ENCODE results near the gene ERN1. TPM values are rescaled to one million over a fixed set of nuclear protein-coding genes. Genes with fewer than 3 reads are reported as not detected.

Gene ERN1
- total RNA-seq, 2 experiments from 2014 or later, result 13.0 to 17.9 TPM

- ATAC-seq, result peak; percentile 25
- H3K4me1 Mint-ChIP-seq (ENCODE audit: low read depth), result peaks cover 46% of the 10 kb centered on the region
Observed at GRCh38 chr17:64120159-64120810, 9.7 kb downstream of the ERN1 start.

GRCh38 chr17:64117981-64118979 is 11.7 kb downstream of the ERN1 start:
- Mint-ChIP-seq H3K4me1 (ENCODE audit: low read depth) (peaks cover 48% of the 10 kb centered on the region), H3K9me3 (ENCODE audit: insufficient read depth) (no peaks in the 10 kb centered on the region), H3K36me3 (ENCODE audit: low read depth) (peaks cover 23% of the 10 kb centered on the region), H3K27ac (no peak overlapping the region), H3K4me3 (no peak overlapping the region), H3K27me3 (ENCODE audit: low read depth) (no peaks in the 10 kb centered on the region)
- DNase-seq (no peak), ATAC-seq (no peak)
- POLR2A ChIA-PET, result interaction anchor here (0.6 to 1.0 kb wide), 3 partner anchors 27 to 98 kb away, joined by 3 to 4 read pairs (median 4); partner anchors contain the start of gene ICAM2
- CTCF ChIA-PET, result interaction anchor here (0.8 to 1.9 kb wide), 4 partner anchors 9 to 89 kb away, joined by 3 to 17 read pairs (median 6); partner anchors contain the start of gene ERN1

More at GRCh38 chr17:64120159-64120810, 9.7 kb downstream of the ERN1 start:
- Mint-ChIP-seq H3K27me3 (ENCODE audit: low read depth) (no peaks in the 10 kb centered on the region), H3K36me3 (ENCODE audit: low read depth) (peaks cover 37% of the 10 kb centered on the region), H3K27ac (peak overlapping the region; percentile 76), H3K4me3 (peak overlapping the region; percentile 40), H3K9me3 (ENCODE audit: insufficient read depth) (no peaks in the 10 kb centered on the region)
- ChIA-PET POLR2A (interaction anchor here (1.2 to 2.6 kb wide), 2 partner anchors 10 to 67 kb away, joined by 3 to 17 read pairs; partner anchors contain the start of gene ERN1), CTCF (interaction anchor here (1.0 to 3.5 kb wide), 11 partner anchors 8 to 216 kb away, joined by 3 to 28 read pairs (median 5); partner anchors contain the start of gene ERN1)
- DNase-seq, result no peak

- ChIA-PET POLR2A (interaction anchor here (0.7 to 2.5 kb wide), 2 partner anchors 9 to 14 kb away, joined by 3 to 11 read pairs; partner anchors contain the start of gene ERN1), CTCF (interaction anchor here (1.0 to 2.3 kb wide), 5 partner anchors 12 to 90 kb away, joined by 3 to 9 read pairs (median 4); no protein-coding TSS in a partner anchor)
- no peak for DNase-seq
- no peak for ATAC-seq
- Mint-ChIP-seq H3K27ac (no peak overlapping the region), H3K4me3 (no peak overlapping the region), H3K27me3 (ENCODE audit: low read depth) (no peaks in the 10 kb centered on the region), H3K4me1 (ENCODE audit: low read depth) (peaks cover 31% of the 10 kb centered on the region), H3K36me3 (ENCODE audit: low read depth) (peaks cover 13% of the 10 kb centered on the region), H3K9me3 (ENCODE audit: insufficient read depth) (no peaks in the 10 kb centered on the region)
Observed at GRCh38 chr17:64115822-64116534, 14.0 kb downstream of the ERN1 start.

GRCh38 chr17:64115043-64115698 is 14.8 kb downstream of the ERN1 start:
- H3K27ac Mint-ChIP-seq, result no peak overlapping the region
- POLR2A ChIA-PET, result interaction anchor here (2.5 kb wide), 1 partner anchor 15 kb away, joined by 11 read pairs; the partner anchor contains the start of gene ERN1
- H3K9me3 Mint-ChIP-seq (ENCODE audit: insufficient read depth), result no peaks in the 10 kb centered on the region
- no peak overlapping the region for H3K4me3 Mint-ChIP-seq
- peaks cover 23% of the 10 kb centered on the region for H3K4me1 Mint-ChIP-seq (ENCODE audit: low read depth)
- H3K27me3 Mint-ChIP-seq (ENCODE audit: low read depth), result no peaks in the 10 kb centered on the region
- H3K36me3 Mint-ChIP-seq (ENCODE audit: low read depth), result peaks cover 11% of the 10 kb centered on the region
- no peak for DNase-seq
- CTCF ChIA-PET, result interaction anchor here (0.6 to 2.3 kb wide), 5 partner anchors 20 to 225 kb away, joined by 3 to 9 read pairs (median 3); no protein-coding TSS in a partner anchor
- ATAC-seq, result no peak

GRCh38 chr17:64113006-64113405 is 16.9 kb downstream of the ERN1 start:
- Mint-ChIP-seq H3K4me3 (no peak overlapping the region), H3K4me1 (ENCODE audit: low read depth) (peaks cover 22% of the 10 kb centered on the region), H3K27me3 (ENCODE audit: low read depth) (no peaks in the 10 kb centered on the region), H3K36me3 (ENCODE audit: low read depth) (peaks cover 11% of the 10 kb centered on the region), H3K27ac (no peak overlapping the region), H3K9me3 (ENCODE audit: insufficient read depth) (no peaks in the 10 kb centered on the region)
- ATAC-seq (no peak), DNase-seq (no peak)
- ChIA-PET POLR2A (no interaction called here), CTCF (interaction anchor here (1.1 to 2.8 kb wide), 6 partner anchors 8 to 88 kb away, joined by 3 to 8 read pairs (median 5); no protein-coding TSS in a partner anchor)

GRCh38 chr17:64111831-64112230 is 18.1 kb downstream of the ERN1 start:
- DNase-seq, result no peak
- no peak overlapping the region for H3K27ac Mint-ChIP-seq
- no peak overlapping the region for H3K4me3 Mint-ChIP-seq
- no peaks in the 10 kb centered on the region for H3K27me3 Mint-ChIP-seq (ENCODE audit: low read depth)
- ATAC-seq, result no peak
- POLR2A ChIA-PET, result no interaction called here
- H3K36me3 Mint-ChIP-seq (ENCODE audit: low read depth), result peaks cover 6% of the 10 kb centered on the region
- H3K4me1 Mint-ChIP-seq (ENCODE audit: low read depth), result peaks cover 31% of the 10 kb centered on the region
- H3K9me3 Mint-ChIP-seq (ENCODE audit: insufficient read depth), result no peaks in the 10 kb centered on the region
- CTCF ChIA-PET, result interaction anchor here (0.6 to 2.8 kb wide), 3 partner anchors 9 to 22 kb away, joined by 3 to 7 read pairs (median 5); no protein-coding TSS in a partner anchor

- CTCF ChIA-PET, result no interaction called here
- peaks cover 34% of the 10 kb centered on the region for H3K4me1 Mint-ChIP-seq (ENCODE audit: low read depth)
Observed at GRCh38 chr17:64110379-64111152, 19.4 kb downstream of the ERN1 start.

GRCh38 chr17:64109400-64109799 is 20.5 kb downstream of the ERN1 start:
- Mint-ChIP-seq H3K27me3 (ENCODE audit: low read depth) (no peaks in the 10 kb centered on the region), H3K9me3 (ENCODE audit: insufficient read depth) (no peaks in the 10 kb centered on the region), H3K4me3 (no peak overlapping the region), H3K27ac (no peak overlapping the region), H3K4me1 (ENCODE audit: low read depth) (peaks cover 28% of the 10 kb centered on the region), H3K36me3 (ENCODE audit: low read depth) (no peaks in the 10 kb centered on the region)
- no peak for DNase-seq
- no peak for ATAC-seq
- POLR2A ChIA-PET, result no interaction called here
- CTCF ChIA-PET, result interaction anchor here (1.5 to 2.3 kb wide), 3 partner anchors 46 to 84 kb away, joined by 4 to 8 read pairs (median 4); no protein-coding TSS in a partner anchor

More at GRCh38 chr17:64110379-64111152, 19.4 kb downstream of the ERN1 start:
- no peaks in the 10 kb centered on the region for H3K27me3 Mint-ChIP-seq (ENCODE audit: low read depth)
- no peak overlapping the region for H3K27ac Mint-ChIP-seq
- POLR2A ChIA-PET, result interaction anchor here (0.7 kb wide), 1 partner anchor 18 kb away, joined by 4 read pairs; no protein-coding TSS in a partner anchor
- ATAC-seq (no peak), DNase-seq (no peak)
- H3K4me3 Mint-ChIP-seq, result no peak overlapping the region
- no peaks in the 10 kb centered on the region for H3K36me3 Mint-ChIP-seq (ENCODE audit: low read depth)
- no peaks in the 10 kb centered on the region for H3K9me3 Mint-ChIP-seq (ENCODE audit: insufficient read depth)

- H3K4me1 Mint-ChIP-seq (ENCODE audit: low read depth), result peaks cover 44% of the 10 kb centered on the region
- ChIA-PET CTCF (interaction anchor here (0.7 to 2.3 kb wide), 7 partner anchors 13 to 82 kb away, joined by 3 to 11 read pairs (median 4); no protein-coding TSS in a partner anchor), POLR2A (no interaction called here)
- ATAC-seq (no peak), DNase-seq (no peak)
- H3K27ac Mint-ChIP-seq, result peak overlapping the region; percentile 41
- H3K27me3 Mint-ChIP-seq (ENCODE audit: low read depth), result no peaks in the 10 kb centered on the region
- H3K9me3 Mint-ChIP-seq (ENCODE audit: insufficient read depth), result no peaks in the 10 kb centered on the region
- H3K4me3 Mint-ChIP-seq, result no peak overlapping the region
- peaks cover 5% of the 10 kb centered on the region for H3K36me3 Mint-ChIP-seq (ENCODE audit: low read depth)
Observed at GRCh38 chr17:64107500-64108236, 22.3 kb downstream of the ERN1 start.

Data from activated CD8-positive, alpha-beta T cell treated with anti-CD3 and anti-CD28 coated beads, Interleukin-2, amount 10 ng/mL, durations not matched to agents 7 days and 5 days (primary cell).